Thyroid gland (tissue), 4 donors: Measurements from ENCODE around the gene EDN2. TPM values are rescaled to one million over a fixed set of nuclear protein-coding genes. Genes with fewer than 3 reads are reported as not detected.

Experiments used
- DNase-seq, 2 donors: peaks; one replicate each; pipeline ENCODE4 v3.0.0-alpha.2; 2019
- H3K27ac ChIP-seq, 3 donors: fragments of 200-600 bp; sonication (generic); 1 replicate in 2 of 3; 2 replicates in 1 of 3; pipeline ENCODE4 v1.5.1; 2016 to 2019; ENCODE audit warnings: mild to moderate bottlenecking in 1 of 3, moderate library complexity in 1 of 3
- H3K27me3 ChIP-seq: fragments of 200-600 bp; sonication (generic); one replicate; pipeline ENCODE4 v1.5.1; 2019
- H3K36me3 ChIP-seq, 2 donors: fragments of 200-600 bp; sonication (generic); one replicate each; pipeline ENCODE4 v1.5.1; 2016 to 2019
- H3K4me1 ChIP-seq, 2 donors: fragments of 200-600 bp; sonication (generic); one replicate each; pipeline ENCODE4 v1.5.1; 2017 to 2019
- H3K4me3 ChIP-seq, 3 donors: fragments of 200-600 bp; sonication (generic); replicated peaks in 1 of 3; 1 replicate in 2 of 3; 2 replicates in 1 of 3; pipeline ENCODE4 v1.5.1; 2016; ENCODE audit warnings: mild to moderate bottlenecking in 1 of 3
- H3K9me3 ChIP-seq: fragments of 200-600 bp; sonication (generic); one replicate; pipeline ENCODE4 v1.5.1; 2017
- POLR2A ChIP-seq, 2 donors: fragments of 450-650 bp; IDR thresholded peaks; one replicate each; pipeline ENCODE4 v1.6.1; 2017; ENCODE audit warnings: antibody characterized with exemption in 2 of 2, mild to moderate bottlenecking in 2 of 2, moderate library complexity in 1 of 2
- WGBS, 2 donors: methylation state at CpG; one replicate each; pipeline ENCODE4 v1.1.5; 2017; 5-methylcytosine and 5-hydroxymethylcytosine counted together
- intact Hi-C: fragments of 100-400 bp; cut with DNase I; formaldehyde crosslinking; loops from one replicate; pipeline ENCODE4 v1.15.1; 2023
- total RNA-seq, 4 donors: library from RNA; depleted of rRNA; stranded (reverse); fragments of >200 nt; gene quantifications; one replicate each; pipeline ENCODE4 v1.2.3, GENCODE V29; 2016
- TF ChIP-seq, protein P1 (sequence below), 6 experiments: fragments of 200-600 bp in 3 of 6; fragments of 450-650 bp in 3 of 6; sonication (generic) in 3 of 6; IDR thresholded peaks; one replicate each; pipeline ENCODE4 v1.5.1; 2016 to 2019; ENCODE audit warnings: antibody characterized with exemption in 6 of 6, mild to moderate bottlenecking in 2 of 6, inconsistent platforms in 1 of 6, moderate library complexity in 1 of 6

EDN2 gene
- total RNA-seq, 4 donors from 2014 or later, result not detected

DNA sequence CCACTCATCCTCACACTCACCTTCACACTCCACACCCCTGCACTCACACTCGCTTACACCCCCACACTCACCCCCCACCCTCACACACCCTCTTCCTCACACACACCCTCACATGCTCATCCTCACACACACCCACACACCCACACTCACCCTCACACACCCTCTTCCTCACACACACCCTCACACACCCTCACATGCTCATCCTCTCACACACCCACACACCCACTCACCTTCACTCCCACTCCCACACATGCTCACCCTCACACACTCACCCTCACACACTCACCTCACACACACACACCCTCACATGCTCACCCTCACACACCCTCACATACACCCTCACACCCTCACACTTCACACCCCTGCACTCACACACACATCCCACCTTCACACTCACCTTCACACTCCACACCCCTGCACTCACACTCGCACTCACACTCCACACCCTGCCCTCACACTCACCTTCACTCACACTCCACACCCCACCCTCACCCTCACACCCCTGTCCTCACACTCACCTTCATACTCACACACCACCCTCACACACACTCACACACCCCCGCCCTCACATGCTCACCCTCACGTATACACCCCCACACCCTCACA is 42.6 kb upstream of the EDN2 start:
- Histone ChIP-seq H3K27ac (no peak overlapping the region), H3K27me3 (no peaks in the 10 kb centered on the region), H3K9me3 (no peaks in the 10 kb centered on the region), H3K36me3 (no peaks in the 10 kb centered on the region), H3K4me3 (no peak overlapping the region), H3K4me1 (no peaks in the 10 kb centered on the region)
- DNase-seq, result no peak
- 92 to 95% methylated on average over 4 of the region's 4 CpGs for WGBS, 2 donors
- TF ChIP-seq, protein P1, sequence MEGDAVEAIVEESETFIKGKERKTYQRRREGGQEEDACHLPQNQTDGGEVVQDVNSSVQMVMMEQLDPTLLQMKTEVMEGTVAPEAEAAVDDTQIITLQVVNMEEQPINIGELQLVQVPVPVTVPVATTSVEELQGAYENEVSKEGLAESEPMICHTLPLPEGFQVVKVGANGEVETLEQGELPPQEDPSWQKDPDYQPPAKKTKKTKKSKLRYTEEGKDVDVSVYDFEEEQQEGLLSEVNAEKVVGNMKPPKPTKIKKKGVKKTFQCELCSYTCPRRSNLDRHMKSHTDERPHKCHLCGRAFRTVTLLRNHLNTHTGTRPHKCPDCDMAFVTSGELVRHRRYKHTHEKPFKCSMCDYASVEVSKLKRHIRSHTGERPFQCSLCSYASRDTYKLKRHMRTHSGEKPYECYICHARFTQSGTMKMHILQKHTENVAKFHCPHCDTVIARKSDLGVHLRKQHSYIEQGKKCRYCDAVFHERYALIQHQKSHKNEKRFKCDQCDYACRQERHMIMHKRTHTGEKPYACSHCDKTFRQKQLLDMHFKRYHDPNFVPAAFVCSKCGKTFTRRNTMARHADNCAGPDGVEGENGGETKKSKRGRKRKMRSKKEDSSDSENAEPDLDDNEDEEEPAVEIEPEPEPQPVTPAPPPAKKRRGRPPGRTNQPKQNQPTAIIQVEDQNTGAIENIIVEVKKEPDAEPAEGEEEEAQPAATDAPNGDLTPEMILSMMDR (IDR thresholded peaks at IDR 0.05), result no peak
- TF ChIP-seq POLR2A (IDR thresholded peaks at IDR 0.05), result no peak
- intact Hi-C loops, result no loop called here

DNA sequence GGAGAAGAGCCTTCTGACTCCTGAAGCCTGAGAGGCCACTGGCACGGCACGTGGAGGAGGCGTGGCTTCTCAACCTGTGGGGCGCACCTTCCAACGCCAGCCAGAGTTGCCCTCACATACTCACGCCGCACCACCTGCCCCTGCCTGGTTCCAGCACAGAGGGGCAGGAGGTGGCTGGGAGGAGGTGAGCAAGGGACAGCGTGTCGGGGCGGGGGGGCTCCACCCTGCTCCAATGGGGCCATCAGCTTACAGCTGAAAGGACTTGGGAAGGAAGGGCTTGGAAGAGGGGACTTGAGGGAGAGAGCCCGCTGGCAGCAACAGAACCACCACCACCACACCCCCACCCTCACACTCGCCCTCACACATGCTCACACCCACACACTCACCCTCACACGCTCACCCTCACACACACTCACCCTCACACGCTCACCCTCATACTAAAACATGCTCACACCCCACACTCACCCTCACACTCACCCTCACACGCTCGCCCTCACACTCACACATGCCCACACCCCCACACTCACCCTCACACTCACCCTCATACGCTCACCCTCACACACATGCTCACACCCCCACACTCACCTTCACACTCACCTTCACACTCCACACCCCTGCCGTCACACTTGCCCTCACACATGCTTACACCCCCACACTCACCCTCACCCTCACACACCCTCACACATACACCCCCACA is 41.6 kb upstream of the EDN2 start:
- TF ChIP-seq, protein P1 (IDR thresholded peaks at IDR 0.05), result no peak
- no peak for TF ChIP-seq POLR2A (IDR thresholded peaks at IDR 0.05)
- intact Hi-C loops, result no loop called here

DNA sequence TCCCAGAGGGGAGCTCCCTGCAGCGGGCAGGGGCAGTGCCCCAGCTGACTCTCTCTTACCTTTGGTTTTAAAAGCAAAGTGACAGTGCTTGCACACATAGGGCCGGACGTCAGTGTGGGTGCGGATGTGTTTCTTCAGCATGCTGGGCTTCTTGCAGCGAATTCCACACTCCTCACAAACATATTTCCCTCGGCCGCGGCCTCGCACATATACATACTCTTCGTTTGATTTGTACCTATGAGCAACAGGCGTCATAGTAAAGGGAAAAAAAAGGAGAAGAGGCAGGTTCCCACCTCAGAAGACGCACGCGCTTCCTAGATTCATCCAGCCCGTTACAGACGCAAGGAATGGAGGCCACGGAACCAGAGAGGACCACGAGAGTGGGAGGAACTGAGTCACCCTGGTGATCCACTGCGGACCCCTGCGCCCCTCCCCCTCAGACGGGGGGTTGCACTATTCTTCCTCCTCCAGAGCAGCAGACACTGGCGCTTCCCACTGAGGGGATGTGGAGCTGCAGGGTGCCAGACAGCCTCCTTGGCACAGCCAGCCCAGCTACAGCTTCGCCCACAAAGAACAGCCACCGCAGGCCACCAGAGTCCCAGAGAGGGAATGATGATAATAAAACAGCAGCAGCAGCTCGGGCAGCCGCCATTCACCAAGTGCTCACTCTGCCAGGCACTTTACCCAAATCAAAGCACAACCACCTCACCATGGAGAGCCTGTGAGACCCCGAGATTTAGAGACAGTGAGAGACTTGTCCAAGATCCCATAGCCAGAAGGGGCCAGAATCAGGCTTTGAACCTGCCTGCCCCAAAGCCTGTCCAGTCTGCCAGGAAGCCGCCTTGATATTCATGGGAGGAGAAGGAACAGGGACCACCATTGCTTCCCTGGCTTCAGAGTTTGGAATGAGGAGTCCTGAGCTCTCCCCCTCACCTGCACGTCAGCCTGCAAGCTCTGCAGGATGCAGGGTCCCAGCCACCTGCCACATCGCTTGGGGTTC is 40.5 kb upstream of the EDN2 start:
- H3K27ac ChIP-seq, result no peak overlapping the region
- no peak for TF ChIP-seq POLR2A (IDR thresholded peaks at IDR 0.05)
- TF ChIP-seq, protein P1 (IDR thresholded peaks at IDR 0.05), result no peak
- H3K4me3 ChIP-seq, result no peak overlapping the region
- no peaks in the 10 kb centered on the region for H3K36me3 ChIP-seq
- no peak for DNase-seq
- H3K9me3 ChIP-seq, result no peaks in the 10 kb centered on the region
- intact Hi-C loops, result no loop called here
- no peaks in the 10 kb centered on the region for H3K27me3 ChIP-seq
- no peaks in the 10 kb centered on the region for H3K4me1 ChIP-seq
- 92 to 93% methylated on average over 27 to 30 of the region's 30 CpGs for WGBS, 2 donors

More for the DNA sequence above, 41.6 kb upstream of the EDN2 start:
- H3K4me1 ChIP-seq, result no peaks in the 10 kb centered on the region
- 87 to 95% methylated on average over 11 to 18 of the region's 18 CpGs for WGBS, 2 donors
- H3K4me3 ChIP-seq, result no peak overlapping the region
- no peaks in the 10 kb centered on the region for H3K27me3 ChIP-seq
- no peaks in the 10 kb centered on the region for H3K9me3 ChIP-seq
- H3K27ac ChIP-seq, result no peak overlapping the region
- no peaks in the 10 kb centered on the region for H3K36me3 ChIP-seq
- no peak for DNase-seq

GRCh38 chr1:41523949-41524675 is 39.6 kb upstream of the EDN2 start:
- Histone ChIP-seq H3K36me3 (no peaks in the 10 kb centered on the region), H3K4me1 (no peaks in the 10 kb centered on the region), H3K4me3 (no peak overlapping the region), H3K27ac (no peak overlapping the region), H3K27me3 (no peaks in the 10 kb centered on the region), H3K9me3 (no peaks in the 10 kb centered on the region)
- no peak for DNase-seq
- no peak for TF ChIP-seq POLR2A (IDR thresholded peaks at IDR 0.05)
- WGBS, 2 donors, result 88% methylated on average over 9 of the region's 9 CpGs
- intact Hi-C loops, result no loop called here

GRCh38 chr1:41523071-41523470 is 38.6 kb upstream of the EDN2 start:
- no peak overlapping the region for H3K27ac ChIP-seq
- WGBS, 2 donors, result 85 to 87% methylated on average over 10 of the region's 10 CpGs
- intact Hi-C loops, result no loop called here
- no peaks in the 10 kb centered on the region for H3K36me3 ChIP-seq
- no peaks in the 10 kb centered on the region for H3K9me3 ChIP-seq
- H3K27me3 ChIP-seq, result no peaks in the 10 kb centered on the region
- TF ChIP-seq POLR2A (IDR thresholded peaks at IDR 0.05), result no peak
- TF ChIP-seq, protein P1 (IDR thresholded peaks at IDR 0.05), result no peak
- H3K4me1 ChIP-seq, result no peaks in the 10 kb centered on the region
- DNase-seq, result no peak
- no peak overlapping the region for H3K4me3 ChIP-seq
